Measurements from ENCODE around the gene SART1. TPM values are rescaled to one million over a fixed set of nuclear protein-coding genes. Genes with fewer than 3 reads are reported as not detected.

Gene SART1, protein sequence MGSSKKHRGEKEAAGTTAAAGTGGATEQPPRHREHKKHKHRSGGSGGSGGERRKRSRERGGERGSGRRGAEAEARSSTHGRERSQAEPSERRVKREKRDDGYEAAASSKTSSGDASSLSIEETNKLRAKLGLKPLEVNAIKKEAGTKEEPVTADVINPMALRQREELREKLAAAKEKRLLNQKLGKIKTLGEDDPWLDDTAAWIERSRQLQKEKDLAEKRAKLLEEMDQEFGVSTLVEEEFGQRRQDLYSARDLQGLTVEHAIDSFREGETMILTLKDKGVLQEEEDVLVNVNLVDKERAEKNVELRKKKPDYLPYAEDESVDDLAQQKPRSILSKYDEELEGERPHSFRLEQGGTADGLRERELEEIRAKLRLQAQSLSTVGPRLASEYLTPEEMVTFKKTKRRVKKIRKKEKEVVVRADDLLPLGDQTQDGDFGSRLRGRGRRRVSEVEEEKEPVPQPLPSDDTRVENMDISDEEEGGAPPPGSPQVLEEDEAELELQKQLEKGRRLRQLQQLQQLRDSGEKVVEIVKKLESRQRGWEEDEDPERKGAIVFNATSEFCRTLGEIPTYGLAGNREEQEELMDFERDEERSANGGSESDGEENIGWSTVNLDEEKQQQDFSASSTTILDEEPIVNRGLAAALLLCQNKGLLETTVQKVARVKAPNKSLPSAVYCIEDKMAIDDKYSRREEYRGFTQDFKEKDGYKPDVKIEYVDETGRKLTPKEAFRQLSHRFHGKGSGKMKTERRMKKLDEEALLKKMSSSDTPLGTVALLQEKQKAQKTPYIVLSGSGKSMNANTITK
- total RNA-seq = 28.8 and 30.2 TPM in 2 replicates

DNA sequence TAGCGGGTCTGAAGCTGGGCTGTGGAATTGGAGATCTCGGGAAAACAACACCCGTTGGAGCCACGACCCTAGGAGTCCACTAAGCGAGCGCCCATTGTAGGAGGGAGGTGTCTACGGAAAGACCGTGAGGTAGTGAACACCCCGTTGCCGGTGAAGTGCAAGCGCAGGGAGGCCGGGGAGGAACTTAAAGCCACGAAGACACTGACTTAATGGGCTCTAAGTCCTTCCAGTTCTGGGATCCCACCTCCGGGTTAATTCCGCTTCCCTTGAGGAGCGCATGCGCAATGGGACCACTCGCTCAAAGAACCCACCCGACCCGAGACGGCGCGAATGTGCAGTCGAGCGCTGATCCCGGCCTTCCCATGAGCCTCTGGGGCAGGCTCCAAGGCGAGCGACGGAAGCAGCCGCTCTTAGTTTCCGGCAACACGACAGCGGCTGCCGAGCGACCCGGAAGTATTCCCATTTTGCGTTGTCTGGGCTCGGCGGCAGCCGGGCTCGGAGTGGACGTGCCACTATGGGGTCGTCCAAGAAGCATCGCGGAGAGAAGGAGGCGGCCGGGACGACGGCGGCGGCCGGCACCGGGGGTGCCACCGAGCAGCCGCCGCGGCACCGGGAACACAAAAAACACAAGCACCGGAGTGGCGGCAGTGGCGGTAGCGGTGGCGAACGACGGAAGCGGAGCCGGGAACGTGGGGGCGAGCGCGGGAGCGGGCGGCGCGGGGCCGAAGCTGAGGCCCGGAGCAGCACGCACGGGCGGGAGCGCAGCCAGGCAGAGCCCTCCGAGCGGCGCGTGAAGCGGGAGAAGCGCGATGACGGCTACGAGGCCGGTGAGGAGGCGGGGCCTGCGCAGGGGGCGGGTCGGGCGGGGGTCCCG, at the start of gene SART1:
Gene SART1 (plus strand): TSS at position 468 of the 874 bp plus-strand sequence. CDS start 47 bp downstream, at position 515.
- TF ChIP-seq, protein P1, sequence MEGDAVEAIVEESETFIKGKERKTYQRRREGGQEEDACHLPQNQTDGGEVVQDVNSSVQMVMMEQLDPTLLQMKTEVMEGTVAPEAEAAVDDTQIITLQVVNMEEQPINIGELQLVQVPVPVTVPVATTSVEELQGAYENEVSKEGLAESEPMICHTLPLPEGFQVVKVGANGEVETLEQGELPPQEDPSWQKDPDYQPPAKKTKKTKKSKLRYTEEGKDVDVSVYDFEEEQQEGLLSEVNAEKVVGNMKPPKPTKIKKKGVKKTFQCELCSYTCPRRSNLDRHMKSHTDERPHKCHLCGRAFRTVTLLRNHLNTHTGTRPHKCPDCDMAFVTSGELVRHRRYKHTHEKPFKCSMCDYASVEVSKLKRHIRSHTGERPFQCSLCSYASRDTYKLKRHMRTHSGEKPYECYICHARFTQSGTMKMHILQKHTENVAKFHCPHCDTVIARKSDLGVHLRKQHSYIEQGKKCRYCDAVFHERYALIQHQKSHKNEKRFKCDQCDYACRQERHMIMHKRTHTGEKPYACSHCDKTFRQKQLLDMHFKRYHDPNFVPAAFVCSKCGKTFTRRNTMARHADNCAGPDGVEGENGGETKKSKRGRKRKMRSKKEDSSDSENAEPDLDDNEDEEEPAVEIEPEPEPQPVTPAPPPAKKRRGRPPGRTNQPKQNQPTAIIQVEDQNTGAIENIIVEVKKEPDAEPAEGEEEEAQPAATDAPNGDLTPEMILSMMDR (conservative IDR thresholded peaks at IDR 0.05; ENCODE audit: low read depth, low read length) = no peak
- peak; percentile 64 for DNase-seq (ENCODE audit: low read depth)
- peak within 1 kb of the TSS; percentile 75 for H3K4me3 ChIP-seq (ENCODE audit: low read depth, low read length)

DNA sequence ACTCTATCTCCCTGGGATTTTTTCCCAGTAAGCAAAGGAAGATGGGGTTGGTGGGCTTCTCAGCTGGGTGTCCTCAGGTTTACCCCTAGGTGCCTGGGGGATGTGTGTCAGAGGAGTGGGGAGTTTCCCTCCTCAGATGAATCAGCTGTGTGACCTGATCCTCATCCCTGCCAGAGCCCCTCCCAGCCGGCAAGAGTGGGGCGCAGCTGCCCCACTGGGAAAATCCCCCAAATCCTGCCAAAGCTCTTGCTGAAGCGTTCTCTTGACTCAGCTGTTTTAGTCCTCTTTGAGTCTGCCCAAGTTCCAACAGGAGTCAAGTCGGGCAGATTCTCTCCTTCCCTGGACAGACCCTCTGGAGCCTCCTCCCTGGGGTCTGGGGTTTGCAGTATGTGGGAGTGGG, 48.7 kb upstream of the SART1 start:
- no peak for DNase-seq (ENCODE audit: low read depth)
- TF ChIP-seq, protein P1 (conservative IDR thresholded peaks at IDR 0.05; ENCODE audit: low read depth, low read length) = no peak
- no peak overlapping the region for H3K4me3 ChIP-seq (ENCODE audit: low read depth, low read length)

DNA sequence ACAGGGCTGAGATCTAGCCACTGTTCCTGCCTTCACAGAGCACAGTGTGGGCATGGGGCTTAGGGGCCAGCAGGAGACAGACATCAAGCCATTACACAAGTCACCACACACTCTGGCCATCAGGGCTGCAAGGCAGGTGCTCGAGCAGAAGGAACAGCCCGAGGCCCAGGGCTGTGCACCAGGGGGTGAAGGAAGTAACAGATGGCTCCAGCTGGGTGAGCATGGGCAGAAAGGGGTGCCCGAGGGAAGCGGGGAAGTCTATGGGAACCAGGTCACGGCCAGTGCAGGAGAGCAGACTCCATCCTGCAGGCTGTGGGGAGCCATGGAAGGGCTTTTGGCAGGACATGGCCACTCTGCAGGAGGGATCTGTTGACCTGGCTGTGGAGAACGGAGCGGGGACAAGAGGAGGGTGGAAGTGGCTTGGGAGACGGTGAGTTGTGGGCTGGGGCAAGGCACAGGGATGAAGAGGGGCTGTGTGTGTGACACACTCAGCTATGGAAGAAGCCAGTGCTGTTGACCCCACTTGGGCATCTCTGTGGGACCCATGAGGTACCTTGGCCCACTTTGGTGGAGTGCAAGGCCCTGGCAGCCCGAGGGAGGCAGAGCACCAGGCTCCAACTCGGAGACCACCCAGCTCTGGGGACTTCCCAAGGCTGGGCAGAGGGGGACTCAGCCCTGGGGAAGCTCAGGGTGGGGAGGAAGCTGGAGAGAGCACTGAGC, 46.3 kb upstream of the SART1 start:
- H3K4me3 ChIP-seq (ENCODE audit: low read depth, low read length) = no peak overlapping the region
- no peak for DNase-seq (ENCODE audit: low read depth)
- TF ChIP-seq, protein P1 (conservative IDR thresholded peaks at IDR 0.05; ENCODE audit: low read depth, low read length) = no peak

DNA sequence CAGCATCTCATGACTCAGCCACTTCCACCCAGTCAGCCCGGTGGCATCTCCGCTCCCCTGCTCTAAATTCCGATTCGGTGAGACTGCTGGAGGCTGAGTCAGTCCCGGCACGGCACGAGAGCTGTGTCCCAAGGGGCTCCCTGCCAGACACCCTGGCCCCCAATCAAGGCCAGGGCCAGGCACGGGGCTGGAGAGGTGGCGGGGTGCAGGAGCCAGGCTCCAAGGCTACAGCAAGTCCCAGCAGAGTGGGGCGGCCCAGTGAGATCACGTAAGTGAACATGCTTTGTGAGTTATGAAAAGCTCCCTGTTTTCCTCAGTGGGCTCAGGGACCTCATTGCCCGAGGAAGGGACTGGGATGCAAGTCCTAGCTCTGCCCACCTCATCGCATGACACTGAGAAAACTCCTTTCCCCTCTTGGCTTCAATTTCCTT, 45.7 kb upstream of the SART1 start:
- DNase-seq (ENCODE audit: low read depth) = peak; percentile 75
- TF ChIP-seq, protein P1 (conservative IDR thresholded peaks at IDR 0.05; ENCODE audit: low read depth, low read length) = no peak
- peak overlapping the region; percentile 5 for H3K4me3 ChIP-seq (ENCODE audit: low read depth, low read length)

DNA sequence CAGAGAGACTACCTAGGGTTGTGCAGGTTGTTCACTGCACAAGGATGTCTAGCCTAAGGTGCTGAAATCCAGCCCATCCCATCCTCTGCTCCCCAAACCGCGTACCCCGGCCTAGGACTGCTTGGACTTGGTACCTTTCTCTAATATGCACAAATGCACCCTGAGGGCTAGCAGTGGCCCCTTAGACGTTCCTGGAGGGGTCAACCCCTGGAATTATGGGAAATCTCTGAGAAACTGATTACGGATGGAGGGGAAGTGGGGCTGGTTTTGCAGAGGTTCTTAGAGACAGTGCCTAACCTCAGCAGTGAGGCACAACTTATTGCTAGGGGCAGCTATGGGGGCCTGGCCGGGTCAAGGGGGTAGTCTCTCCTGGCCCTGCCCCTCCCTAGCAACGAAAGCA, 45.1 kb upstream of the SART1 start:
- DNase-seq (ENCODE audit: low read depth) = no peak
- H3K4me3 ChIP-seq (ENCODE audit: low read depth, low read length) = peak overlapping the region; percentile 5
- TF ChIP-seq, protein P1 (conservative IDR thresholded peaks at IDR 0.05; ENCODE audit: low read depth, low read length) = no peak

DNA sequence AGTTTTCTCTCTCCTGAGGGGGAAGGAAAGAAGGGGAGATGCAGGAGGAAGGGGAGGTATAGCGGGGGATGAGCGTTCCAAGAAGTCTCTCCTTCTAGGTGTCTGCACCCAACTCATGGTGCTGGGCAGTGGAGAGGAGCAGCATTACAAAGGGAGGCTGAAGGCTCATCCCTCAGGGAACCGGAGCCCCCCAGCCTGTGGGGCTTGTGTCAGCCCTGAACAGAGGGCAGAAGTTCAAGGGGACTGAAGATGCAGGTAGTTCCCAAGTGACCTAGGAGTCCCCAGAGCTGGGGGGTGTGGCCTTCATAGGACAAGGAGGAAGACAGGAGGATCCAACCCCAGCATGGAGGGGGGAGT, 44.5 kb upstream of the SART1 start:
- DNase-seq (ENCODE audit: low read depth) = no peak
- no peak overlapping the region for H3K4me3 ChIP-seq (ENCODE audit: low read depth, low read length)

More for the DNA sequence above, 44.5 kb upstream of the SART1 start:
- TF ChIP-seq, protein P1 (conservative IDR thresholded peaks at IDR 0.05; ENCODE audit: low read depth, low read length) = no peak
